Breast epithelium (tissue), 3 donors: ENCODE measurements around the gene HEATR1.

Experiments used
- CTCF ChIP-seq, 3 donors: fragments of 450-650 bp; IDR thresholded peaks; one replicate each; pipeline ENCODE4 v1.5.1; 2016 to 2017; ENCODE audit warnings: antibody characterized with exemption in 3 of 3, mild to moderate bottlenecking in 3 of 3, moderate library complexity in 3 of 3
- POLR2A ChIP-seq: fragments of 450-650 bp; IDR thresholded peaks from one replicate; pipeline ENCODE4 v1.6.1; 2016; ENCODE audit warnings: antibody characterized with exemption, mild to moderate bottlenecking, moderate library complexity
- POLR2AphosphoS5 ChIP-seq, 3 donors: sonication (generic); formaldehyde crosslinking; IDR thresholded peaks; one replicate each; pipeline ENCODE4 v1.6.1; 2017; ENCODE audit warnings: antibody characterized with exemption in 3 of 3

GRCh38 chr1:236576004-236576403 is 28.3 kb downstream of the HEATR1 start:
- TF ChIP-seq POLR2A, result no peak
- no peak for TF ChIP-seq CTCF (IDR thresholded peaks at IDR 0.05)
- no peak for TF ChIP-seq POLR2AphosphoS5 (IDR thresholded peaks at IDR 0.05)
